Fibroblast of lung (primary cell): Measurements from ENCODE around the gene CGA.

ENCODE experiments used
- EZH2 ChIP-seq: IDR thresholded peaks from 2 replicates; pipeline ENCODE4 v1.5.1; 2012; ENCODE audit warnings: low read length, control low read depth, mild to moderate bottlenecking; ENCODE audit errors: missing control alignments
- TF ChIP-seq, protein P1 (sequence below), 2 donors: IDR thresholded peaks in 1 of 2; conservative IDR thresholded peaks in 1 of 2; 1 replicate in 1 of 2; 2 replicates in 1 of 2; pipeline ENCODE4 v1.5.1; 2011 to 2012; ENCODE audit warnings: low read length in 2 of 2, control low read depth in 1 of 2, inconsistent platforms in 1 of 2, low read depth in 1 of 2, mild to moderate bottlenecking in 1 of 2

DNA sequence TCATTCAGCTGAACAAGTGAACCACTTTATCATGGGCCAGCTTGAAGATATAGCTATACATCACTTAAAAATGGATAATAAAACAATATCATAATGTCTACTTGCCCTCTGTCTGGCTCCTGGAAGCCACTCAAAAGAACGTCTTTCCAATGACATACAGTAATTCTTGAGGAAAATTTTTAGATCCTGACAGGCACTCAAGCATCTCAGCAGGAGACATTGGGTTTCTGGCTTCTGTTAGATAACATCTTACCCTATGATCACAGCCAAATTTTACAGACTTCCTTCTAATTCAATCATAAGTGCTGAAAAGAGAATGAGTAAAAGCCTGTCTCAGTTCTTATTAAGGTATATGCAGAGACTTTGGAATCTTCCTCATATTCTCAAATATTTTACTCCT lies 330 bp downstream of the CGA start:
- TF ChIP-seq, protein P1, sequence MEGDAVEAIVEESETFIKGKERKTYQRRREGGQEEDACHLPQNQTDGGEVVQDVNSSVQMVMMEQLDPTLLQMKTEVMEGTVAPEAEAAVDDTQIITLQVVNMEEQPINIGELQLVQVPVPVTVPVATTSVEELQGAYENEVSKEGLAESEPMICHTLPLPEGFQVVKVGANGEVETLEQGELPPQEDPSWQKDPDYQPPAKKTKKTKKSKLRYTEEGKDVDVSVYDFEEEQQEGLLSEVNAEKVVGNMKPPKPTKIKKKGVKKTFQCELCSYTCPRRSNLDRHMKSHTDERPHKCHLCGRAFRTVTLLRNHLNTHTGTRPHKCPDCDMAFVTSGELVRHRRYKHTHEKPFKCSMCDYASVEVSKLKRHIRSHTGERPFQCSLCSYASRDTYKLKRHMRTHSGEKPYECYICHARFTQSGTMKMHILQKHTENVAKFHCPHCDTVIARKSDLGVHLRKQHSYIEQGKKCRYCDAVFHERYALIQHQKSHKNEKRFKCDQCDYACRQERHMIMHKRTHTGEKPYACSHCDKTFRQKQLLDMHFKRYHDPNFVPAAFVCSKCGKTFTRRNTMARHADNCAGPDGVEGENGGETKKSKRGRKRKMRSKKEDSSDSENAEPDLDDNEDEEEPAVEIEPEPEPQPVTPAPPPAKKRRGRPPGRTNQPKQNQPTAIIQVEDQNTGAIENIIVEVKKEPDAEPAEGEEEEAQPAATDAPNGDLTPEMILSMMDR (conservative IDR thresholded peaks at IDR 0.05 in 1 of 2, IDR thresholded peaks at IDR 0.05 in 1 of 2; ENCODE audit: low read depth in 1 of 2, low read length in 2 of 2): no peak
- TF ChIP-seq EZH2: no peak
